Activated CD4-positive, CD25-positive, alpha-beta regulatory T cell treated with anti-CD3 and anti-CD28 coated beads, Interleukin-2, amount 50 U/mL, for 72 hours (primary cell): ENCODE data around the gene NES.

Source experiments
- DNase-seq: peaks from one replicate; pipeline ENCODE4 v3.0.0; 2021

The NES gene

DNA sequence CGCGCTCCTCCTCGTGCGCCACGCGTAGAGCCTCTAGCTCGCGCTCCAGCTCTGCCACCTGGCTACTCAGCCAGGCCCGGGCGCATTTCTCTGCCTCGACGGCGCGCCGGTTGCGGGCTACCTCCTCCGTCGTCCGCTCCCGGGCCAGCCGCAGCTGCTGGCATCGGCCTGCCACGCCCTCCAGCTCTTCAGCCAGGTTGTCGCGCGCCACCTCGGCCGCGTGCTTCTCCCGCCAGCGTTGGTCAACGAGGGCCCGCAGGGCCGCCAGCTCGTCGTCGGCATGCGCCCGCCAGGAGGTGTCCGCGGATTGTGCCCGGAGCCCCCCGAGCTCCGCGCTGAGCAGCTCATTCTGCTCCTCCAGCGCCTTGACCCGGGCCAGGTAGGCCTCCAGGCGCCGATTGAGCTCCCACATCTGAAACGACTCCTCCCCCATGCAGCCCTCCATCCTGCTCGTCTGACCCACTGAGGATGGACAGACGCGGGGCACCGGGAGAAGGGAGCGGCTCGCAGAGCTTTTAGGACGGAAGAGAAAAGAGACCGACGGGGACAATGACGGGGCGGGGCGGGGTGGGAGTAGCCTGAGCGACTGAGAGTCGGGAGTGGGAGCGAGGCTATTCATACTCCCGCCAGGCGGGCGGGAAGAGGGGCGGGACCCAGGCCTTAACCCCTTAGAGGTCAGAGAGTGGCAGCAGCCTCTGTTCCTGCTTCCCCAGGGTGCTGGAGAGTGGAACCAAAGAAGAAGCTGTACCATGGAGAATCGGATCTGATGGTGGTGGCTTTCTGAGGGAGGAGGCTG is at the start of gene NES:
Gene NES (minus strand): TSS at position 588 of the 796 bp plus-strand sequence. CDS start 143 bp downstream, at position 445.
- no peak for DNase-seq

GRCh38 chr1:156726549-156727226 is 49.5 kb upstream of the NES start:
- DNase-seq, result peak; percentile 40

GRCh38 chr1:156725683-156726280 is 48.6 kb upstream of the NES start:
- DNase-seq, result peak; percentile 84

GRCh38 chr1:156721535-156721934 is 44.3 kb upstream of the NES start:
- DNase-seq, result no peak

DNA sequence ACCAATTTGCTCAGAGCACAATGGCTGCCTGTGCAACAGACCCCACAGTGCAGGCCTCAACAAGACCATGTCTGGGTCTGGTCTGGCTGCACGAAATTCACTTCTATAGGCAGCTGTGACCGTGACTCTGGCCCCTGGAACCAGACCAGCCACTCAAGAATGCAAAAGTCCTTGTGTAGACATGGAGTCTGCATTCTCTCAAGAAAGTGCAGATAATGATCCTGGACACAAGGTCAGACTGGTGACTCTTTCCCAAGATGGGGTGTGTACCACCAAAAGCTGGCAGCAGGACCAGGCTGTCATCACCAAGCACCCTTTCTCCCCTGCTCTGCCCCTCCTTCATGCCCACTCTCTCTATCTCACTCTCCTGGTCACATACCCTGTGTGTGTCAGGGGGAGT is 43.9 kb upstream of the NES start:
- no peak for DNase-seq

DNA sequence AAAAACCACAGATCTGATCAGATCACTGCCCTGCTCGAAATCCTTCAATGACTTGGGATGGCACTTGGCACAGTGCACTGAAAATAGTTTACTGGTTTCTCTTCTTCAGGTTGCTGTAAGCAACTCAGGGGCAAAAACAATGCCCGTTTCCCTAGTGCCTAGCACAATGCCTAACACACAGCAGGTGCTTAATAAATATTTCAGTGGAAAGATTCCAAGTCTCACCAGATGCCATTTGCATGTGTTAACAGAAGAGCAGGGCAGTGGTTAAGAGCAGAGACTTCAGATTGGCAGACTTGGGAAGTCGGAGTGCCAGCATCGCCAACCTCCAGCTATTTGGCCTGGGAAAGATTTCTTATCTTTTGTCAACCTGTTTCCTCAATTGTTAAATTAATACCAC is 40.1 kb upstream of the NES start:
- DNase-seq, result no peak

DNA sequence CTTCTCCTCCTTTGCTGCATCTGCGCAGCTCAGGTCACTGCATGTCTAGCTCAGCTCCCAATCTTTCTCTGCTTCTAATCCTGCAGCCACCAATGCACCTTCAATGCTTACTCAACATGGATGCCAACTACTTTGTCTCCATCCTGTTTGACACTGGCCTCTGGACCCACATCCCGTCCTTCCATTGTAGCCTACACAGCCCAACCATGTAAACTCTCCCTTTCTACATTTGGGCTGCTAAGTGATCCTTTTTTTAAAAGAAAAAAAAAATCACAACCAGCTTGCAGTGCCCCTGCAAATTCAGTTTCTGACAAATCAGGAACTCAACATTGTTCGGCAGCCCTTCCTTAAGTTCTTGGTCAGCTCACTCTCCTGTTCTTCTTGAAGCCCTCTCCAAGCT is 37.6 kb upstream of the NES start:
- no peak for DNase-seq

DNA sequence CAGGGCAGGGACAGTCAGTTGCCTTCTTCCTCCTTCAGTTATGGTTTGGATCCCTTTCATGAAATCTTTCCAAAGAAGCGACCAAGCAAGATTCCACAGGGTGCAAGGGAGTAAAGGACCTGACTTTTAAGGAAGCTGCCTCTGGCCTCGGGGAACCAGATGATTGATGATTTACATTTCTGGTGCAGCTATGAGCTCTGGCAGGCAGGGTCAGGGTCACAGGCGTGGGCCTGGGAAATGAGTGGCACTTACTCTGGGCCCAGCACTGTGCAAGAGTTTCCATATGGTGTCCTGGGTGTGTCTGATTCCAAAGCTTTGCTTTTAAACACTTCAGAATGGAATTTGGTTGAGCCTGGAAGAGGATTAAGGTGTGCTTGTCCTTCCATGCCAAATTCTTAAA is 35.4 kb upstream of the NES start:
- DNase-seq, result no peak

DNA sequence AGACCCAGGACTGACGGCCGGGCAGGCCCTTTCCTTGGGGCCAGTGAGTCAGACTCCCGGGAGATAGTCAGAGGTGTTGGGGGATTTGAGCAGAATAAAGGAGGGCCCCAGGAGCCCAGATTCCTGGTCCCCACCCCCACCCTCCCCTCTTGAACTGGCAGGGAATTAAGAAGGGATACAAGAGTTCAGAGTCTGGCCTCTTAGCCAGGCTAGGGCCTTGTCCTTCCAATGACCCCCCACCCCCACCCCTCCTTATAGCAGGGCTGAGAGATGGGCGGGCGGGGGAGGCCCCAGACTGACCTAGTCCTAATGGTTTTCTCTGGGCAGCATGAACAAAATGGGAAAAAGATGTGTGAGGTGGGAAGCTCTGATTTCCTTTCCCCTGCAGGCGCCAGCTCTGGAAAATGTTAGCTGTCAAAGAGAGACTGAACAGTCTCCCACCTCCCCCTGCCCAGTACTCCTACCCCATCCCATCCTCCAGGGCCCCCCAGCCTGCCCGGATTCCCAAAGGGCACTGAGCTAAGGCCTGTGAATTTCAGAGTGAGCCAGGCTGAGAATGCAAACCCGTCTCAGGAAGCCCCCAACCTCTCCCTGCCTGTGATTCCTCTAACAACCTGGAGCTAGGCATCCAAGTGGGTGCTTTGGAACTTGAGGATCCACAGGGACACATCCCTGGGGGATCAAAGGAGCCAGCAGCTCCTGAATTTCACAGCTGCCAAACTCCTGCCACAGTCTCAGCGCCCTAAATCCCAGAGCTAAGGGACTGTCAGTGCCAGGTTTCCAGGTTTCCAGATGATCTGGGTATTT is 34.0 kb upstream of the NES start:
- no peak for DNase-seq

- no peak for DNase-seq
Measured at GRCh38 chr1:156709757-156710489, 32.7 kb upstream of the NES start.

GRCh38 chr1:156709031-156709430 is 31.8 kb upstream of the NES start:
- no peak for DNase-seq

DNA sequence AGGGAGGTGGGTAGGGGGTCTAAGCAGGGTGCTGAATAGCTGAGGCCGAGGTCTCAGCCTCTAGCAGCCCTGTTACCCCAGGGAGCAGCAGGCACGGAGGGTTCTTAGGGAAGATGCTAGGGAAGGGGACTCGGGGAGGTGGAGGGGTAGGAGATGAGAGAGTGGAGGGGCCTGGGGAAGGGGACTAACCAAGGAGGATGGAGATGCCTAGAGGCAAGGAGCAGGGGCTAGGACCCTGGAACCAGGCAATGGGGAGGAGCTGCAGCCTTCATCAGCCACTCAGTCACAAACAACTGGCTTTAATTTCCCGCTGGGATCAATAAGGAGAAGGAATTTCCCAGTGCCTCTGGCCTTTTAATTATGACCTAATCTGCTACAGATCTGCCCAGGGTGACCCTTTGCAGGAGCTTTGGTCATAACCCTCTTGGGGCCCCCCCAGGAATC is 31.0 kb upstream of the NES start:
- DNase-seq, result no peak

- no peak for DNase-seq
Measured at GRCh38 chr1:156707417-156708217, 30.4 kb upstream of the NES start.

GRCh38 chr1:156706657-156707416 is 29.6 kb upstream of the NES start:
- DNase-seq, result no peak

GRCh38 chr1:156705918-156706656 is 28.9 kb upstream of the NES start:
- peak; percentile 76 for DNase-seq

- no peak for DNase-seq
Measured at GRCh38 chr1:156705321-156705917, 28.2 kb upstream of the NES start, which contains the start of gene CRABP2. Gene CRABP2 (minus strand): TSS chr1:156705583. CDS start chr1:156705446, 137 bp downstream.

- no peak for DNase-seq
Measured at GRCh38 chr1:156704930-156705320, 27.7 kb upstream of the NES start.

DNA sequence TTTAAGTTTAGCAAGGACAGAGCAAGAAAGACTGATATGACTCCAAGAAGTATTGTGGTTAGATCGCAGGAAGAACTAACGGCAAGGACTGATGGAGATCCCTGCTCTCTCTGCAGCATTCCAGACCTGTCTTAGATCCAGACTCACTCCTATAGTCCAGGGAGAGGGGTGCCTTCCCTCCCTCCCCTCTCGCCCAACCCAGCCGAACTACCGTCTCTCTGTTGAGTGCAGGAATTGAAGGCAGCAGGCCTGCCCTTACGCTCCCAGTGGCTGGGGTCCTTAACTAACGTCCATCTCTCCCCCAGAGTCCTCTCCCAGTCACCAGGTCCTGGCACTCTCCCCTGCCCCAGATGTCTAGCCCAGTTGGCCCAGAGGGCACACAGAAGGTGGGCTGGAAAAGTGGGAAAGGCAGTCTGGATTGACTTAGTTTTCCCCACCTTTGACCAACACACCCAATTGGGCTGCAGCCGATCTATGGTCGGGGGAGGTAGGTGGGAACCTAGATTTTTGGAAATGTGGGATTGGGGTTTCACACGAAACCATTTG is 27.0 kb upstream of the NES start:
- DNase-seq, result no peak

DNA sequence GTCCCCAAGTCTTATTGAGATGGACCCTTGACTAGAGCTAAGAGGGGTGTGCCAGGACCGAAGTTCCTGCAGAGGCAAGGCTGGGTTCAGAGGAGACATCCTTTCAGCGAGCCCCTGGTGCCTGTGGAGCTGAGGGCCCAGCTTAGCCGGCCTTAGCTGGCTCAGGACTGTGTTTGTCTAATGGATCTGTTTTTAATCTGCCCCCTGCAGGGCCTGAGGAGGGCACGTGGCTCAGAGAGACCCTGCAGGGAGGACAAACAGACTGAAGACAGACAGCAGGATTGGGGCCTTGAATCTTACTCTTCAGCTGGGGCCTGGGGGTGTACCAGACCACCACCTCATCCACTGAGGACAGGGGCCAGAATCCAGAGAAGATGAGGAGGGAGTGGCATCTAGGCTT is 26.5 kb upstream of the NES start:
- DNase-seq, result no peak
